H9 (cell line): ENCODE data around the gene TAF10. TPM values are rescaled to one million over a fixed set of nuclear protein-coding genes. Genes with fewer than 3 reads are reported as not detected.

Source experiments
- DNase-seq: peaks from one replicate; pipeline ENCODE4 v3.0.0-alpha.2; 2017
- H2AFZ ChIP-seq: one replicate; pipeline ENCODE4 v1.6.1; 2013; ENCODE audit warnings: mild to moderate bottlenecking, low read length, control low read depth, moderate library complexity
- H2AK5ac ChIP-seq: 2 replicates; pipeline ENCODE4 v1.6.1; 2013; ENCODE audit warnings: low read length, control low read depth, mixed read lengths; ENCODE audit not compliant: insufficient read length
- H2BK120ac ChIP-seq: one replicate; pipeline ENCODE4 v1.6.1; 2013; ENCODE audit warnings: low read depth, mild to moderate bottlenecking, low read length, control low read depth, inconsistent platforms; ENCODE audit not compliant: poor library complexity, severe bottlenecking
- H2BK12ac ChIP-seq: 2 replicates; pipeline ENCODE4 v1.6.1; 2013; ENCODE audit warnings: low read length, control low read depth, mixed read lengths, low read depth; ENCODE audit not compliant: insufficient read length
- H2BK15ac ChIP-seq: 2 replicates; pipeline ENCODE4 v1.6.1; 2013; ENCODE audit warnings: low read depth, low read length, control low read depth
- H2BK20ac ChIP-seq: one replicate; pipeline ENCODE4 v1.6.1; 2013; ENCODE audit warnings: low read depth, mild to moderate bottlenecking, low read length, control low read depth, inconsistent platforms; ENCODE audit not compliant: poor library complexity, severe bottlenecking
- H2BK5ac ChIP-seq: 2 replicates; pipeline ENCODE4 v1.6.1; 2013; ENCODE audit warnings: low read length, control low read depth, mixed read lengths; ENCODE audit not compliant: insufficient read length
- H3K14ac ChIP-seq: 2 replicates; pipeline ENCODE4 v1.6.1; 2013; ENCODE audit warnings: low read length, control low read depth; ENCODE audit not compliant: insufficient read depth
- H3K18ac ChIP-seq: 2 replicates; pipeline ENCODE4 v1.6.1; 2013; ENCODE audit warnings: low read depth, mild to moderate bottlenecking, mixed read lengths, low read length, control low read depth; ENCODE audit not compliant: insufficient read length
- H3K23ac ChIP-seq: 2 replicates; pipeline ENCODE4 v1.6.1; 2013; ENCODE audit warnings: low read length, control low read depth, mixed read lengths, low read depth; ENCODE audit not compliant: insufficient read length
- H3K23me2 ChIP-seq: 2 replicates; pipeline ENCODE4 v1.6.1; 2013; ENCODE audit warnings: low read depth, mild to moderate bottlenecking, mixed read lengths, low read length, control low read depth; ENCODE audit not compliant: insufficient read length, poor library complexity, severe bottlenecking
- H3K27ac ChIP-seq: 2 replicates; pipeline ENCODE4 v1.5.1; 2013; ENCODE audit warnings: low read length, control low read depth, mixed read lengths, low read depth; ENCODE audit not compliant: insufficient read length
- H3K27me3 ChIP-seq: 2 replicates; pipeline ENCODE4 v1.6.1; 2013; ENCODE audit warnings: low read length, control low read depth, inconsistent platforms; ENCODE audit not compliant: insufficient read depth
- H3K4ac ChIP-seq: 2 replicates; pipeline ENCODE4 v1.6.1; 2013; ENCODE audit warnings: low read depth, mild to moderate bottlenecking, control low read depth, inconsistent platforms, low read length, moderate library complexity
- H3K4me1 ChIP-seq: 2 replicates; pipeline ENCODE4 v1.6.1; 2013; ENCODE audit warnings: low read length, control low read depth, inconsistent platforms; ENCODE audit not compliant: insufficient read depth
- H3K4me2 ChIP-seq: 2 replicates; pipeline ENCODE4 v1.6.1; 2013; ENCODE audit warnings: low read length, control low read depth, mixed read lengths; ENCODE audit not compliant: insufficient read length, insufficient read depth
- H3K56ac ChIP-seq: 2 replicates; pipeline ENCODE4 v1.6.1; 2013; ENCODE audit warnings: low read depth, mild to moderate bottlenecking, mixed read lengths, low read length, control low read depth; ENCODE audit not compliant: insufficient read length
- H3K79me1 ChIP-seq: 2 replicates; pipeline ENCODE4 v1.6.1; 2013; ENCODE audit warnings: low read depth, mild to moderate bottlenecking, moderate library complexity, low read length, control low read depth, inconsistent platforms; ENCODE audit not compliant: insufficient read depth, poor library complexity, severe bottlenecking
- H3K79me2 ChIP-seq: 2 replicates; pipeline ENCODE4 v1.6.1; 2013; ENCODE audit warnings: low read length, control low read depth, inconsistent platforms; ENCODE audit not compliant: insufficient read depth
- H3K9ac ChIP-seq: 2 replicates; pipeline ENCODE4 v1.6.1; 2013; ENCODE audit warnings: low read length, control low read depth, mixed read lengths; ENCODE audit not compliant: insufficient read length; ENCODE audit errors: extremely low read depth
- H3K9me3 ChIP-seq: one replicate; pipeline ENCODE4 v1.6.1; 2013; ENCODE audit warnings: low read depth, low read length, inconsistent platforms; ENCODE audit not compliant: control insufficient read depth
- H3T11ph ChIP-seq: one replicate; pipeline ENCODE4 v1.6.1; 2013; ENCODE audit warnings: mild to moderate bottlenecking, low read length, control low read depth, inconsistent platforms
- H4K20me1 ChIP-seq: one replicate; pipeline ENCODE4 v1.6.1; 2013; ENCODE audit not compliant: control insufficient read depth, insufficient read length, insufficient read depth
- H4K5ac ChIP-seq: 2 replicates; pipeline ENCODE4 v1.6.1; 2013; ENCODE audit warnings: low read depth, mild to moderate bottlenecking, mixed read lengths, low read length, control low read depth; ENCODE audit not compliant: insufficient read length
- H4K8ac ChIP-seq: replicated peaks from 2 replicates; pipeline ENCODE4 v1.6.1; 2013; ENCODE audit warnings: low read length, control low read depth, mixed read lengths, low read depth; ENCODE audit not compliant: insufficient read length
- H4K91ac ChIP-seq: 2 replicates; pipeline ENCODE4 v1.6.1; 2013; ENCODE audit warnings: low read depth, mild to moderate bottlenecking, moderate library complexity, mixed read lengths, low read length, control low read depth; ENCODE audit not compliant: insufficient read length
- H3K27ac Mint-ChIP-seq, 3 experiments: 2 replicates in 2 of 3; 3 replicates in 1 of 3; pipeline ENCODE4 v1.8.0; 2020 to 2021; ENCODE audit warnings: mixed read lengths in 3 of 3, mild to moderate bottlenecking in 1 of 3, moderate library complexity in 1 of 3
- H3K27me3 Mint-ChIP-seq: 2 replicates; pipeline ENCODE4 v1.8.0; 2021; ENCODE audit warnings: low read depth, mild to moderate bottlenecking, moderate library complexity, mixed read lengths
- H3K36me3 Mint-ChIP-seq, 3 experiments: 2 replicates in 2 of 3; 3 replicates in 1 of 3; pipeline ENCODE4 v1.8.0; 2020 to 2021; ENCODE audit warnings: low read depth in 3 of 3, mixed read lengths in 3 of 3; ENCODE audit not compliant: insufficient read depth in 1 of 3
- H3K4me1 Mint-ChIP-seq, 2 experiments: 2 replicates each; pipeline ENCODE4 v1.8.0; 2020; ENCODE audit warnings: mixed read lengths in 2 of 2
- H3K4me3 Mint-ChIP-seq, 2 experiments: 2 replicates in 1 of 2; 3 replicates in 1 of 2; pipeline ENCODE4 v1.8.0; 2020 to 2021; ENCODE audit warnings: mild to moderate bottlenecking in 2 of 2, mixed read lengths in 2 of 2, moderate library complexity in 1 of 2
- H3K9me3 Mint-ChIP-seq, 2 experiments: 2 replicates in 1 of 2; 3 replicates in 1 of 2; pipeline ENCODE4 v1.8.0; 2020; ENCODE audit warnings: mild to moderate bottlenecking in 2 of 2, mixed read lengths in 2 of 2, moderate library complexity in 1 of 2
- CTCF ChIP-seq: fragments of 200-600 bp; sonication (generic); conservative IDR thresholded peaks from 3 replicates; pipeline ENCODE4 v1.8.0; 2021; ENCODE audit warnings: antibody characterized with exemption, mild to moderate bottlenecking
- WGBS: extraction: QIAGEN DNeasy Blood & Tissue Kit; methylation state at CpG from one replicate; pipeline ENCODE4 v1.1.7; 2013; ENCODE audit warnings: missing lambda C conversion rate, low lambda C conversion rate, mixed read lengths; ENCODE audit not compliant: insufficient read length; ENCODE audit errors: extremely low coverage; 5-methylcytosine and 5-hydroxymethylcytosine counted together
- total RNA-seq: library from RNA; stranded (reverse); gene quantifications from 2 replicates; pipeline ENCODE4 v1.2.1, GENCODE V29; 2021

TAF10 gene
- total RNA-seq, 1 experiment from 2014 or later: 198 TPM

GRCh38 chr11:6625156-6625831 is 13.3 kb upstream of the TAF10 start:
- Histone ChIP-seq H4K91ac (no peak overlapping the region), H3K79me1 (no peaks in the 10 kb centered on the region), H3K4ac (no peak overlapping the region), H2BK12ac (no peak overlapping the region), H3K27me3 (peaks cover 9% of the 10 kb centered on the region; the same call in 1 of the 2 replicates), H2BK5ac (no peak overlapping the region), H3K4me2 (no peak overlapping the region), H4K20me1 (no peaks in the 10 kb centered on the region), H2BK120ac (no peak overlapping the region), H4K5ac (no peak overlapping the region), H3K27ac (no peak overlapping the region), H3K23ac (no peak overlapping the region), H3K79me2 (no peaks in the 10 kb centered on the region), H3K18ac (no peak overlapping the region), H3K9me3 (no peaks in the 10 kb centered on the region), H3K23me2 (peaks cover 4% of the 10 kb centered on the region), H3K14ac (no peak overlapping the region), H2AK5ac (no peak overlapping the region), H2BK15ac (no peak overlapping the region), H2AFZ (no peak overlapping the region), H2BK20ac (no peak overlapping the region), H3K4me1 (no peaks in the 10 kb centered on the region), H3K9ac (no peak overlapping the region), H3K56ac (no peak overlapping the region), H4K8ac (no peak overlapping the region), H3T11ph (no peak overlapping the region)
- Mint-ChIP-seq H3K27me3 (peaks cover 21% of the 10 kb centered on the region), H3K9me3 (no peaks in the 10 kb centered on the region), H3K27ac (no peak overlapping the region), H3K4me1 (no peaks in the 10 kb centered on the region; a peak in 1 of 4 replicates), H3K36me3 (peaks cover 2 to 21% (median 9%) of the 10 kb centered on the region in 3 experiments; a peak in 6 of 7 replicates), H3K4me3 (no peak overlapping the region)
- no CpG with 5 or more reads among the region's 12 CpGs for WGBS
- TF ChIP-seq CTCF: no peak
- DNase-seq: no peak
